Glutamatergic neuron (in vitro differentiated cells): ENCODE results near the gene KRT20. TPM values are rescaled to one million over a fixed set of nuclear protein-coding genes. Genes with fewer than 3 reads are reported as not detected.

Experiments used
- DNase-seq: peaks from one replicate; pipeline ENCODE4 v3.0.0; 2022
- H3K27ac Mint-ChIP-seq: one replicate; pipeline ENCODE4 v1.8.0; 2020; ENCODE audit warnings: mild to moderate bottlenecking, mixed read lengths, inconsistent platforms; ENCODE audit not compliant: unreplicated experiment
- H3K27me3 Mint-ChIP-seq: one replicate; pipeline ENCODE4 v1.8.0; 2020; ENCODE audit warnings: mild to moderate bottlenecking, moderate library complexity, mixed read lengths, inconsistent platforms; ENCODE audit not compliant: unreplicated experiment
- H3K36me3 Mint-ChIP-seq: one replicate; pipeline ENCODE4 v1.8.0; 2020; ENCODE audit warnings: mild to moderate bottlenecking, mixed read lengths, inconsistent platforms; ENCODE audit not compliant: unreplicated experiment
- H3K4me1 Mint-ChIP-seq: one replicate; pipeline ENCODE4 v1.8.0; 2020; ENCODE audit warnings: mild to moderate bottlenecking, low read depth, mixed read lengths, inconsistent platforms; ENCODE audit not compliant: unreplicated experiment
- H3K4me3 Mint-ChIP-seq: one replicate; pipeline ENCODE4 v1.8.0; 2020; ENCODE audit warnings: mild to moderate bottlenecking, mixed read lengths, inconsistent platforms; ENCODE audit not compliant: unreplicated experiment
- H3K9me3 Mint-ChIP-seq: one replicate; pipeline ENCODE4 v1.8.0; 2020; ENCODE audit warnings: mild to moderate bottlenecking, moderate library complexity, mixed read lengths, inconsistent platforms; ENCODE audit not compliant: unreplicated experiment
- CTCF ChIP-seq: fragments of 200-600 bp; sonication (generic); IDR thresholded peaks from one replicate; pipeline ENCODE4 v1.5.0; 2021; ENCODE audit not compliant: partially characterized antibody, unreplicated experiment
- total RNA-seq: library from RNA; stranded (reverse); fragmentation: NEBNext Ultra II Directional; extraction: Animal tissue kit (Norgen Biotek cat#: 25700); gene quantifications from one replicate; pipeline ENCODE4 v1.2.1, GENCODE V29; 2021; ENCODE audit not compliant: unreplicated experiment

The KRT20 gene
- total RNA-seq, 1 donor from 2014 or later = not detected

GRCh38 chr17:40900809-40901356 is 15.8 kb upstream of the KRT20 start:
- H3K36me3 Mint-ChIP-seq = no peaks in the 10 kb centered on the region
- peaks cover 2% of the 10 kb centered on the region for H3K4me1 Mint-ChIP-seq
- no peak overlapping the region for H3K27ac Mint-ChIP-seq
- H3K4me3 Mint-ChIP-seq = no peak overlapping the region
- no peak for DNase-seq
- no peaks in the 10 kb centered on the region for H3K9me3 Mint-ChIP-seq
- H3K27me3 Mint-ChIP-seq = no peaks in the 10 kb centered on the region
- no peak for TF ChIP-seq CTCF

GRCh38 chr17:40896916-40897455 is 11.9 kb upstream of the KRT20 start:
- Mint-ChIP-seq H3K36me3 (no peaks in the 10 kb centered on the region), H3K27me3 (no peaks in the 10 kb centered on the region), H3K4me1 (no peaks in the 10 kb centered on the region), H3K9me3 (no peaks in the 10 kb centered on the region), H3K4me3 (no peak overlapping the region), H3K27ac (no peak overlapping the region)
- TF ChIP-seq CTCF = no peak
- no peak for DNase-seq

- Mint-ChIP-seq H3K36me3 (no peaks in the 10 kb centered on the region), H3K27me3 (no peaks in the 10 kb centered on the region), H3K4me3 (no peak overlapping the region), H3K27ac (no peak overlapping the region), H3K9me3 (no peaks in the 10 kb centered on the region), H3K4me1 (no peaks in the 10 kb centered on the region)
- no peak for DNase-seq
- TF ChIP-seq CTCF = no peak
These were observed 10.2 kb upstream of the KRT20 start for GRCh38 chr17:40895106-40895730.

- H3K36me3 Mint-ChIP-seq = no peaks in the 10 kb centered on the region
- H3K27me3 Mint-ChIP-seq = peaks cover 2% of the 10 kb centered on the region
- no peaks in the 10 kb centered on the region for H3K9me3 Mint-ChIP-seq
- no peak overlapping the region for H3K4me3 Mint-ChIP-seq
- no peak for DNase-seq
- no peak overlapping the region for H3K27ac Mint-ChIP-seq
- no peak for TF ChIP-seq CTCF
- H3K4me1 Mint-ChIP-seq = no peaks in the 10 kb centered on the region
These were observed 3.2 kb upstream of the KRT20 start for GRCh38 chr17:40888196-40888720.

- no peaks in the 10 kb centered on the region for H3K9me3 Mint-ChIP-seq
- H3K36me3 Mint-ChIP-seq = no peaks in the 10 kb centered on the region
- DNase-seq = no peak
- H3K27ac Mint-ChIP-seq = no peak overlapping the region
- H3K4me1 Mint-ChIP-seq = no peaks in the 10 kb centered on the region
- TF ChIP-seq CTCF = no peak
- H3K27me3 Mint-ChIP-seq = peaks cover 2% of the 10 kb centered on the region
- H3K4me3 Mint-ChIP-seq = no peak overlapping the region
These were observed 1.0 kb upstream of the KRT20 start for GRCh38 chr17:40886090-40886489.
